ENCODE data around the gene REX1BD.

- TF ChIP-seq POLR2AphosphoS5 (IDR thresholded peaks at IDR 0.05; ENCODE audit: low read depth) (no peak), REST (IDR thresholded peaks at IDR 0.05; ENCODE audit: insufficient replicate concordance, low read depth) (no peak)
These were observed 24.4 kb downstream of the REX1BD start, which contains the start of gene TMEM59L for GRCh38 chr19:18612772-18613588.

Measured in HL-60 (cell line).